ENCODE results near the gene OR2D2.

- TF ChIP-seq CTCF (conservative IDR thresholded peaks at IDR 0.05; ENCODE audit: low read depth, low read length) (no peak), RCOR1 (IDR thresholded peaks at IDR 0.05; ENCODE audit: insufficient replicate concordance, low read length) (no peak), POLR2A (IDR thresholded peaks at IDR 0.05; ENCODE audit: low read depth, low read length) (no peak), RAD21 (IDR thresholded peaks at IDR 0.05; ENCODE audit: low read length) (no peak), MAFK (IDR thresholded peaks at IDR 0.05; ENCODE audit: low read depth, low read length) (no peak)
Measured at GRCh38 chr11:6875761-6876160, 16.5 kb downstream of the OR2D2 start.

All from IMR-90 (cell line).